Measurements from ENCODE around the gene ST14. TPM values are rescaled to one million over a fixed set of nuclear protein-coding genes. Genes with fewer than 3 reads are reported as not detected.

The ST14 gene
- total RNA-seq, 2 donors from 2014 or later: 4.9 to 6.9 TPM

DNA sequence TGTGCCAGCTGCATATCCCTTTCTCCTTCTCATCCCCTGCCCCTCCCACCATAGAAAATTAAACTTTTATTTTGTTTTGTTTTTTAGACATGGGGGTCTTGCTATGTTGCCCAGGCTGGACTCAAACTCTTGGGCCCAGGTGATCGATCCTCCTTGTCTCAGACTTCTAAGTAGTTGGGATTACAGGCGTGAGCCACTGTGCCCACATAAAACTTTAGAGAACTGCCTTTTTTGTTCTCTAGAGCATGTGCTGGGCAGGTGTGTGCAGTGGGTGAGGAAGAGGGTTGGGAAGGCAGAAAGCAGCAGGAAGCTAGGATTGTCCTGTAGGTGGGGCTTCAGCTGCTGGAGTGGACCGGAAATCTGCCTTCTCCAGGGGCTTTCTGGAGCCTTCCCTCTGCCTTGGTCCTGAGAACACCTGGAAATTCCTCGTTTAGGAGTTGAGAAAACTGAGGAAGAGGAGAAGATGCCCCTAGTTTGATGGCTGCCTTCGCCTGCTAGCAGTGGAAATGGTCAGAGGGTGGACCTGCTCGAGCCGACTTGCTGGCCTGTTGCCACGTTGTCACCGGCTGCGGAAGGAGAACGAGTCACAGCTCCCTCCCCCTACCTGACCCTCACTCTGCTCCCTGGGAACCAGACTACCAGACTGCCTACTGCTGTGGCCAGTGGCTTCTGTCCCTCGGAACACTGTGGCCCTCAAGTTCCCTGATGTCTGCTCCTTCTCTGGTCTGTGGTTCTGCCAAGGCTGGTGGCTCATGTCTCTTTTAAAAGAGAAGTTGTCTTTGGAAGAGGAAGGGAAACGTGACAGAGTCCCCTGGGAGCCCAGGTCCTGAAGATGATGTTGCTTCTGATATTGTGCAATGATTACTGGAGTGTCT is 4.0 kb downstream of the ST14 start:
- DNase-seq (ENCODE audit: low spot score) (no peak), ATAC-seq (ENCODE audit: insufficient number of reproducible peaks, low FRiP score, low read depth) (no peak)
- TF ChIP-seq, protein P1, sequence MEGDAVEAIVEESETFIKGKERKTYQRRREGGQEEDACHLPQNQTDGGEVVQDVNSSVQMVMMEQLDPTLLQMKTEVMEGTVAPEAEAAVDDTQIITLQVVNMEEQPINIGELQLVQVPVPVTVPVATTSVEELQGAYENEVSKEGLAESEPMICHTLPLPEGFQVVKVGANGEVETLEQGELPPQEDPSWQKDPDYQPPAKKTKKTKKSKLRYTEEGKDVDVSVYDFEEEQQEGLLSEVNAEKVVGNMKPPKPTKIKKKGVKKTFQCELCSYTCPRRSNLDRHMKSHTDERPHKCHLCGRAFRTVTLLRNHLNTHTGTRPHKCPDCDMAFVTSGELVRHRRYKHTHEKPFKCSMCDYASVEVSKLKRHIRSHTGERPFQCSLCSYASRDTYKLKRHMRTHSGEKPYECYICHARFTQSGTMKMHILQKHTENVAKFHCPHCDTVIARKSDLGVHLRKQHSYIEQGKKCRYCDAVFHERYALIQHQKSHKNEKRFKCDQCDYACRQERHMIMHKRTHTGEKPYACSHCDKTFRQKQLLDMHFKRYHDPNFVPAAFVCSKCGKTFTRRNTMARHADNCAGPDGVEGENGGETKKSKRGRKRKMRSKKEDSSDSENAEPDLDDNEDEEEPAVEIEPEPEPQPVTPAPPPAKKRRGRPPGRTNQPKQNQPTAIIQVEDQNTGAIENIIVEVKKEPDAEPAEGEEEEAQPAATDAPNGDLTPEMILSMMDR (IDR thresholded peaks at IDR 0.05): no peak
- Histone ChIP-seq H3K4me1 (ENCODE audit: control insufficient read depth in 1 of 2, low read depth in 2 of 2) (peaks cover 6 to 13% of the 10 kb centered on the region in 2 donors), H3K9me3 (no peaks in the 10 kb centered on the region), H3K27ac (no peak overlapping the region), H3K36me3 (no peaks in the 10 kb centered on the region), H3K27me3 (replicated peaks; ENCODE audit: insufficient read depth) (no peaks in the 10 kb centered on the region), H3K4me3 (no peak overlapping the region)

DNA sequence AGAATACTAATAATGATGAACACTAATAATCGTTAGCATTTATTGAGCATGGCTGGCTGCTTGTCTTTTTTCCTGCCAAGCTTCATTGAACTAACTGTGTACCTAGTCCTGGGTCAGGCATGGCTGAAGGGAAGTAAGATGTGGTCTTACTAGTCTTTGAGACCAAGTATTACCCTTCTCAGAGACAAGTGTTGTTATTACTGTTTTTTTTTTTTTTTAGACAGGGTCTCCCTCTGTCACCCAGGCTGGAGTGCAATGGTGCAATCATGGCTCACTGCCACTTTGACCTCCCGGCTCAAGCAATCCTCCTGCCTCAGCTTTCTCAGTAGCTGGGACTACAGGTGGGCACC is 4.6 kb downstream of the ST14 start:
- ATAC-seq (ENCODE audit: insufficient number of reproducible peaks, low FRiP score, low read depth) (no peak), DNase-seq (ENCODE audit: low spot score) (no peak)
- TF ChIP-seq, protein P1 (IDR thresholded peaks at IDR 0.05): no peak
- Histone ChIP-seq H3K4me1 (ENCODE audit: control insufficient read depth in 1 of 2, low read depth in 2 of 2) (peaks cover 6 to 13% of the 10 kb centered on the region in 2 donors), H3K27me3 (replicated peaks; ENCODE audit: insufficient read depth) (no peaks in the 10 kb centered on the region), H3K36me3 (no peaks in the 10 kb centered on the region), H3K9me3 (no peaks in the 10 kb centered on the region), H3K4me3 (no peak overlapping the region), H3K27ac (no peak overlapping the region)

DNA sequence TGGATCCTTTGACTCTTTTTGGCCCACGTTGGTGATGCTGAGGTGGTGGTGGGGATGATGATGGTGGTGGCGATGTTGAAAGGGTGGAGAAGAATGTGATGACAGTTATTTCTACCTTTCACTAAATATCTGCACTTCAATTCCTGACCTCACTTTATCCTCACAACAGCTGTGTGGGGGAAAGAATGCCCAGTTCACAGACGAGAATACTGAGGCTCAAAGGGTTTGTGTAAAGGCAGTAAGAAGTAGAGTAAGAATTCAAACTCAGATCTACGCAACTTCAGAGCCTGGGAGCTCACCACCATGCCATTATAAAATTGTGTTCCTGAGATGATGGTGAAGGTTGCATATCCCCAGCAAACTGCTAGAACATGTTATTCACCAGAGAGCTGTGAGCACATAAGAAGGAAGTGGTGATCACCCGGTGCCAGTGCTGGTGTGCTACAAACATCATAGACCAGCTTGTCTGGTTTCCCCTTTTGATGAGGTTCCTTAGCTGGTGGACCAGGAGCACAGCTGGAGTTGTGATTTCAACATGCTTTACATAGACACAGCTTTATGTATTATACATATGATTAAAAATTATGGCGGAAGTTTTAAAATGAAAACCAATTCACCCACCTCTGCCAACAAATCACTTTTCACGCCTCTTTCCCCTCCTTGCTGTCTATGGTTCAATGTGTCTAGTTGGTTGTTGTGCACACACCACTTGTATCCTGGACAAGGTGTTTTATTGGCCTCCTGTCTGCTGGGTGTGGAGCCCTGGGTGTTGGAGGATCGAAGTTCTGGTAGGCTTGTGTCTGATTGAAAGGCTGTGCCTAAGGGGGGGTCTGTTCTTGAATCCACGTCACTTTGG is 6.2 kb downstream of the ST14 start:
- Histone ChIP-seq H3K27ac (no peak overlapping the region), H3K27me3 (replicated peaks; ENCODE audit: insufficient read depth) (no peaks in the 10 kb centered on the region), H3K9me3 (no peaks in the 10 kb centered on the region), H3K4me3 (no peak overlapping the region), H3K4me1 (ENCODE audit: control insufficient read depth in 1 of 2, low read depth in 2 of 2) (no peaks in the 10 kb centered on the region), H3K36me3 (no peaks in the 10 kb centered on the region)
- TF ChIP-seq, protein P1 (IDR thresholded peaks at IDR 0.05): no peak
- DNase-seq (ENCODE audit: low spot score): no peak
- ATAC-seq (ENCODE audit: insufficient number of reproducible peaks, low FRiP score, low read depth): no peak

DNA sequence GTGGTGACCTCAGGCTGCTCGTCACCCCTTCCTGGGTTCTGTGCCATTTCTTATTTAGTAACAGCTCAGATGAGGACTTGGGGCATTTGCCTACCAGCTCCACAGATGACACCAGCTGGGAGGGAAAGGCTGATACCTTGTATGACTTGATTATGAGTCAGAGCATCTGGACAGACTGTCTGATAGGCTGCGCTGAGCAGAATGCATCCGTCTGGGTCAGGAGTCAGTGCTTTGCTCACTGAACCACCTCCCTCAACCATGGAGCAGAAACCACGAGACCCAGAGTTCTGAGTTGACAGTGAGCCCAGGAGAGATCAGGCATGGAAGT is 6.8 kb downstream of the ST14 start:
- ATAC-seq (ENCODE audit: insufficient number of reproducible peaks, low FRiP score, low read depth) (no peak), DNase-seq (ENCODE audit: low spot score) (no peak)
- H3K4me1 ChIP-seq (ENCODE audit: control insufficient read depth in 1 of 2, low read depth in 2 of 2): no peaks in the 10 kb centered on the region
- no peak overlapping the region for H3K4me3 ChIP-seq
- TF ChIP-seq, protein P1 (IDR thresholded peaks at IDR 0.05): no peak
- no peaks in the 10 kb centered on the region for H3K36me3 ChIP-seq
- H3K27ac ChIP-seq: no peak overlapping the region
- no peaks in the 10 kb centered on the region for H3K27me3 ChIP-seq (replicated peaks; ENCODE audit: insufficient read depth)
- H3K9me3 ChIP-seq: no peaks in the 10 kb centered on the region

DNA sequence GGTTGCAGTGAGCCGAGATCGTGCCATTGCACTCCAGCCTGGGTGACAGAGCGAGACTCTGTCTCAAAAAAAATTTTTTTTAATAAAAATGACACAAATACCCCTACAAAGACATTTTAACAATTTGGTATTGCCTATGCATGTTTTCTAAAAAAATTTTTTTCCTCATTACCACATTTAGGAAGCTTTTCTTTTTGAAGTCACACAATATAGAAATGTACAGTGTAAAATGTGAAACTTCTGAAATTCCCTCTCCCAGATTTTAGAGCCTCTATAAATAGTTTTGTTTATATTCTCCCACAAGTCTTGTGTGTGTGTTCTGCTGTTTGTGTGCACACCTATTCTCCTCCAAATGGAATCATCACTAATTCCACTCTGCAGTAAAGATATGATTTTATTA is 7.6 kb downstream of the ST14 start:
- TF ChIP-seq, protein P1 (IDR thresholded peaks at IDR 0.05): no peak
- Histone ChIP-seq H3K4me3 (no peak overlapping the region), H3K27ac (no peak overlapping the region), H3K27me3 (replicated peaks; ENCODE audit: insufficient read depth) (no peaks in the 10 kb centered on the region), H3K4me1 (ENCODE audit: control insufficient read depth in 1 of 2, low read depth in 2 of 2) (no peaks in the 10 kb centered on the region), H3K9me3 (no peaks in the 10 kb centered on the region), H3K36me3 (no peaks in the 10 kb centered on the region)
- ATAC-seq (ENCODE audit: insufficient number of reproducible peaks, low FRiP score, low read depth) (no peak), DNase-seq (ENCODE audit: low spot score) (no peak)
